ENCODE results near the gene STXBP5L. TPM values are rescaled to one million over a fixed set of nuclear protein-coding genes. Genes with fewer than 3 reads are reported as not detected.

STXBP5L gene
- total RNA-seq, 1 experiment from 2014 or later, result 5.9 TPM

GRCh38 chr3:120907659-120908029 is 361 bp upstream of the STXBP5L start:
- no peak for TF ChIP-seq PREB (CRISPR knock-in tag; IDR thresholded peaks at IDR 0.05; ENCODE audit: borderline replicate concordance)
- no peak for TF ChIP-seq ARID4B (CRISPR knock-in tag; IDR thresholded peaks at IDR 0.05; ENCODE audit: borderline replicate concordance)
- no peak for TF ChIP-seq NFE2L1 (CRISPR knock-in tag; IDR thresholded peaks at IDR 0.05)
- TF ChIP-seq ZNF138 (CRISPR knock-in tag; conservative IDR thresholded peaks at IDR 0.05), result no peak
- TF ChIP-seq ESRRA (CRISPR knock-in tag; IDR thresholded peaks at IDR 0.05; ENCODE audit: borderline replicate concordance), result no peak
- TF ChIP-seq E2F5 (CRISPR knock-in tag; IDR thresholded peaks at IDR 0.05), result no peak
- TF ChIP-seq NFYB (CRISPR knock-in tag; conservative IDR thresholded peaks at IDR 0.05; ENCODE audit: low read depth), result peak; percentile 78
- TF ChIP-seq MAX (CRISPR knock-in tag; IDR thresholded peaks at IDR 0.05), result no peak
- no peak for DNase-seq (ENCODE audit: low spot score)
- peak; percentile 95 for ATAC-seq
- peaks cover 11% of the 10 kb centered on the region for H3K4me1 Mint-ChIP-seq
- H3K9me3 Mint-ChIP-seq, result peaks cover 9% of the 10 kb centered on the region
- peaks cover 7% of the 10 kb centered on the region for H3K36me3 Mint-ChIP-seq
- H3K27ac Mint-ChIP-seq, result peak overlapping the region; percentile 48
- POLR2A ChIA-PET, result interaction anchor here (0.5 to 1.2 kb wide), 6 partner anchors 84 to 642 kb away, joined by 3 to 11 read pairs (median 4); partner anchors contain the start of gene NDUFB4
- H3K27me3 Mint-ChIP-seq (ENCODE audit: low read depth), result peaks cover 3% of the 10 kb centered on the region; the same call in 1 of the 2 replicates
- H3K4me3 Mint-ChIP-seq, result peak overlapping the region; percentile 91
- CTCF ChIA-PET, result interaction anchor here (0.8 to 1.3 kb wide), 6 partner anchors 15 to 349 kb away, joined by 3 to 6 read pairs (median 4); no protein-coding TSS in a partner anchor

GRCh38 chr3:120908795-120909601 is 993 bp downstream of the STXBP5L start:
- ChIA-PET POLR2A (interaction anchor here (1.2 kb wide), 1 partner anchor 313 kb away, joined by 5 read pairs; the partner anchor contains the start of gene NDUFB4), CTCF (interaction anchor here (1.2 to 1.3 kb wide), 2 partner anchors 342 to 348 kb away, joined by 4 to 6 read pairs; no protein-coding TSS in a partner anchor)
- peaks cover 11% of the 10 kb centered on the region for H3K4me1 Mint-ChIP-seq
- DNase-seq (ENCODE audit: low spot score) (peak; percentile 62), ATAC-seq (no peak)
- H3K36me3 Mint-ChIP-seq, result no peaks in the 10 kb centered on the region
- H3K27ac Mint-ChIP-seq, result peak overlapping the region; percentile 72; the same call in 1 of the 2 replicates
- H3K27me3 Mint-ChIP-seq (ENCODE audit: low read depth), result peaks cover 3% of the 10 kb centered on the region; the same call in 1 of the 2 replicates
- TF ChIP-seq KAT7 (CRISPR knock-in tag; IDR thresholded peaks at IDR 0.05; ENCODE audit: borderline replicate concordance) (0 out of 2 replicates have a peak, but pooled peaks have one; percentile 3), ATF6 (CRISPR knock-in tag; IDR thresholded peaks at IDR 0.05) (no peak)
- no peaks in the 10 kb centered on the region for H3K9me3 Mint-ChIP-seq
- peak overlapping the region; percentile 91 for H3K4me3 Mint-ChIP-seq

GRCh38 chr3:120909602-120909878 is 1.5 kb downstream of the STXBP5L start:
- DNase-seq (ENCODE audit: low spot score) (peak; percentile 33), ATAC-seq (no peak)
- no peak overlapping the region for H3K27ac Mint-ChIP-seq
- CTCF ChIA-PET, result no interaction called here
- no peaks in the 10 kb centered on the region for H3K36me3 Mint-ChIP-seq
- POLR2A ChIA-PET, result no interaction called here
- H3K4me1 Mint-ChIP-seq, result peaks cover 11% of the 10 kb centered on the region
- H3K4me3 Mint-ChIP-seq, result peak overlapping the region; percentile 91
- H3K9me3 Mint-ChIP-seq, result no peaks in the 10 kb centered on the region
- peaks cover 3% of the 10 kb centered on the region; the same call in 1 of the 2 replicates for H3K27me3 Mint-ChIP-seq (ENCODE audit: low read depth)
- TF ChIP-seq TEAD4 (CRISPR knock-in tag; IDR thresholded peaks at IDR 0.05), result no peak
- no peak for TF ChIP-seq MXD4 (CRISPR knock-in tag; IDR thresholded peaks at IDR 0.05; ENCODE audit: borderline replicate concordance)
- no peak for TF ChIP-seq ZMAT4 (CRISPR knock-in tag; IDR thresholded peaks at IDR 0.05)
- TF ChIP-seq STAT6 (CRISPR knock-in tag; conservative IDR thresholded peaks at IDR 0.05; ENCODE audit: low read depth), result no peak
- TF ChIP-seq FOXP4 (CRISPR knock-in tag; IDR thresholded peaks at IDR 0.05), result no peak

Measured in WTC11 (cell line).